MCF 10A (cell line): ENCODE data around the gene KRABD2.

ENCODE experiments used
- BruUV-seq: library from RNA; stranded (reverse); fragments of 400-500 nt; replicated peaks from 2 replicates; lab custom pipeline; 2021; lab: Mats Ljungman, UMichigan
- CTCF ChIA-PET: fragments of 300-600 bp; sonication (Branson Sonifier 250); formaldehyde crosslinking; extraction: SDS; loops from one replicate; lab custom pipeline; 2021; ENCODE audit warnings: antibody characterized with exemption, inconsistent platforms; lab: Yijun Ruan, JAX
- POLR2A ChIA-PET: fragments of 300-600, 350-650 bp; sonication (Branson Sonifier 250); formaldehyde crosslinking; extraction: SDS; loops from one replicate; lab custom pipeline; 2020; ENCODE audit warnings: antibody characterized with exemption, inconsistent platforms; lab: Yijun Ruan, JAX
- DNase-seq: peaks from one replicate; pipeline ENCODE4 v3.0.0-alpha.2; 2018; ENCODE audit not compliant: unreplicated experiment
- H3K27ac Mint-ChIP-seq: one replicate; pipeline ENCODE4 v1.8.0; 2022; ENCODE audit warnings: mild to moderate bottlenecking, low read depth, mixed read lengths; ENCODE audit not compliant: unreplicated experiment
- H3K27me3 Mint-ChIP-seq: one replicate; pipeline ENCODE4 v1.8.0; 2022; ENCODE audit warnings: mixed read lengths; ENCODE audit not compliant: insufficient read depth, unreplicated experiment
- H3K36me3 Mint-ChIP-seq: one replicate; pipeline ENCODE4 v1.8.0; 2022; ENCODE audit warnings: mild to moderate bottlenecking, moderate library complexity, mixed read lengths; ENCODE audit not compliant: insufficient read depth, unreplicated experiment
- H3K4me1 Mint-ChIP-seq: one replicate; pipeline ENCODE4 v1.8.0; 2022; ENCODE audit warnings: mixed read lengths; ENCODE audit not compliant: insufficient read depth, unreplicated experiment
- H3K4me3 Mint-ChIP-seq: one replicate; pipeline ENCODE4 v1.8.0; 2022; ENCODE audit warnings: mild to moderate bottlenecking, moderate library complexity, mixed read lengths; ENCODE audit not compliant: unreplicated experiment
- H3K9me3 Mint-ChIP-seq: one replicate; pipeline ENCODE4 v1.8.0; 2022; ENCODE audit warnings: mixed read lengths; ENCODE audit not compliant: unreplicated experiment
- CTCF ChIP-seq: fragments of 200-600 bp; IDR thresholded peaks from one replicate; pipeline ENCODE4 v1.8.0; 2022; ENCODE audit warnings: antibody characterized with exemption, mild to moderate bottlenecking; ENCODE audit not compliant: unreplicated experiment
- intact Hi-C: fragments of 100-400 bp; cut with micrococcal nuclease; formaldehyde crosslinking; loops from 2 replicates; pipeline ENCODE4 v1.14.1; 2022

Gene KRABD2

GRCh38 chr17:8369944-8370343 lies 6.6 kb downstream of the KRABD2 start:
- no peak for TF ChIP-seq CTCF
- CTCF ChIA-PET, result interaction anchor here (0.6 to 1.0 kb wide), 2 partner anchors 14 to 414 kb away, joined by 3 to 4 read pairs; no protein-coding TSS in a partner anchor
- Mint-ChIP-seq H3K9me3 (no peaks in the 10 kb centered on the region), H3K4me3 (no peak overlapping the region), H3K36me3 (peaks cover 14% of the 10 kb centered on the region), H3K4me1 (peaks cover 10% of the 10 kb centered on the region), H3K27ac (no peak overlapping the region), H3K27me3 (no peaks in the 10 kb centered on the region)
- no TSS peak for BruUV-seq
- intact Hi-C loops, result no loop called here
- POLR2A ChIA-PET, result interaction anchor here (1.1 to 2.8 kb wide), 3 partner anchors 11 to 74 kb away, joined by 3 to 11 read pairs (median 3); partner anchors contain the start of genes RPL26 and SLC25A35
- DNase-seq, result no peak

- Mint-ChIP-seq H3K27me3 (no peaks in the 10 kb centered on the region), H3K4me1 (peaks cover 10% of the 10 kb centered on the region), H3K4me3 (no peak overlapping the region), H3K36me3 (peaks cover 14% of the 10 kb centered on the region), H3K27ac (no peak overlapping the region), H3K9me3 (no peaks in the 10 kb centered on the region)
- CTCF ChIA-PET, result interaction anchor here (1.1 kb wide), 1 partner anchor 24 kb away, joined by 3 read pairs; no protein-coding TSS in a partner anchor
- intact Hi-C loops, result no loop called here
- no peak for DNase-seq
- POLR2A ChIA-PET, result no interaction called here
- TF ChIP-seq CTCF, result no peak
- BruUV-seq, result no TSS peak
These were observed 8.3 kb downstream of the KRABD2 start for GRCh38 chr17:8368193-8368592.

GRCh38 chr17:8366231-8366630 lies 10.3 kb downstream of the KRABD2 start:
- H3K4me1 Mint-ChIP-seq, result peaks cover 10% of the 10 kb centered on the region
- ChIA-PET CTCF (no interaction called here), POLR2A (interaction anchor here (1.2 kb wide), 1 partner anchor 10 kb away, joined by 3 read pairs; the partner anchor contains the start of gene KRABD2)
- H3K36me3 Mint-ChIP-seq, result peaks cover 14% of the 10 kb centered on the region
- no peaks in the 10 kb centered on the region for H3K9me3 Mint-ChIP-seq
- intact Hi-C loops, result no loop called here
- no peaks in the 10 kb centered on the region for H3K27me3 Mint-ChIP-seq
- BruUV-seq, result no TSS peak
- no peak for TF ChIP-seq CTCF
- H3K4me3 Mint-ChIP-seq, result no peak overlapping the region
- H3K27ac Mint-ChIP-seq, result peak overlapping the region; percentile 44
- DNase-seq, result peak; percentile 76

- no TSS peak for BruUV-seq
- TF ChIP-seq CTCF, result no peak
- no peak overlapping the region for H3K4me3 Mint-ChIP-seq
- H3K36me3 Mint-ChIP-seq, result peaks cover 14% of the 10 kb centered on the region
- no peaks in the 10 kb centered on the region for H3K9me3 Mint-ChIP-seq
- intact Hi-C loops, result no loop called here
- H3K27ac Mint-ChIP-seq, result no peak overlapping the region
- DNase-seq, result peak; percentile 26
- H3K27me3 Mint-ChIP-seq, result no peaks in the 10 kb centered on the region
- CTCF ChIA-PET, result interaction anchor here (0.7 to 1.6 kb wide), 2 partner anchors 11 to 51 kb away, joined by 4 to 6 read pairs; partner anchors contain the start of gene KRABD2
- POLR2A ChIA-PET, result interaction anchor here (1.2 kb wide), 1 partner anchor 11 kb away, joined by 3 read pairs; the partner anchor contains the start of gene KRABD2
- peaks cover 12% of the 10 kb centered on the region for H3K4me1 Mint-ChIP-seq
These were observed 11.4 kb downstream of the KRABD2 start for GRCh38 chr17:8365143-8365542.
